MCF 10A (cell line): ENCODE measurements around the gene MSLN. TPM values are rescaled to one million over a fixed set of nuclear protein-coding genes. Genes with fewer than 3 reads are reported as not detected.

Source experiments
- BruUV-seq: library from RNA; stranded (reverse); fragments of 400-500 nt; replicated peaks from 2 replicates; lab custom pipeline; 2021; lab: Mats Ljungman, UMichigan
- CTCF ChIA-PET: fragments of 300-600 bp; sonication (Branson Sonifier 250); formaldehyde crosslinking; extraction: SDS; loops from one replicate; lab custom pipeline; 2021; ENCODE audit warnings: antibody characterized with exemption, inconsistent platforms; lab: Yijun Ruan, JAX
- POLR2A ChIA-PET: fragments of 300-600, 350-650 bp; sonication (Branson Sonifier 250); formaldehyde crosslinking; extraction: SDS; loops from one replicate; lab custom pipeline; 2020; ENCODE audit warnings: antibody characterized with exemption, inconsistent platforms; lab: Yijun Ruan, JAX
- DNase-seq: peaks from one replicate; pipeline ENCODE4 v3.0.0-alpha.2; 2018; ENCODE audit not compliant: unreplicated experiment
- H3K27ac Mint-ChIP-seq: one replicate; pipeline ENCODE4 v1.8.0; 2022; ENCODE audit warnings: mild to moderate bottlenecking, low read depth, mixed read lengths; ENCODE audit not compliant: unreplicated experiment
- H3K27me3 Mint-ChIP-seq: one replicate; pipeline ENCODE4 v1.8.0; 2022; ENCODE audit warnings: mixed read lengths; ENCODE audit not compliant: insufficient read depth, unreplicated experiment
- H3K36me3 Mint-ChIP-seq: one replicate; pipeline ENCODE4 v1.8.0; 2022; ENCODE audit warnings: mild to moderate bottlenecking, moderate library complexity, mixed read lengths; ENCODE audit not compliant: insufficient read depth, unreplicated experiment
- H3K4me1 Mint-ChIP-seq: one replicate; pipeline ENCODE4 v1.8.0; 2022; ENCODE audit warnings: mixed read lengths; ENCODE audit not compliant: insufficient read depth, unreplicated experiment
- H3K4me3 Mint-ChIP-seq: one replicate; pipeline ENCODE4 v1.8.0; 2022; ENCODE audit warnings: mild to moderate bottlenecking, moderate library complexity, mixed read lengths; ENCODE audit not compliant: unreplicated experiment
- H3K9me3 Mint-ChIP-seq: one replicate; pipeline ENCODE4 v1.8.0; 2022; ENCODE audit warnings: mixed read lengths; ENCODE audit not compliant: unreplicated experiment
- intact Hi-C: fragments of 100-400 bp; cut with micrococcal nuclease; formaldehyde crosslinking; loops from 2 replicates; pipeline ENCODE4 v1.14.1; 2022
- total RNA-seq: library from RNA; stranded (reverse); gene quantifications from 2 replicates; pipeline ENCODE4 v1.2.3, GENCODE V29; 2022
- TF ChIP-seq, protein P1 (sequence below): fragments of 200-600 bp; IDR thresholded peaks from one replicate; pipeline ENCODE4 v1.8.0; 2022; ENCODE audit warnings: antibody characterized with exemption, mild to moderate bottlenecking; ENCODE audit not compliant: unreplicated experiment

MSLN gene
- total RNA-seq, 1 experiment from 2014 or later, result 25.2 TPM

DNA sequence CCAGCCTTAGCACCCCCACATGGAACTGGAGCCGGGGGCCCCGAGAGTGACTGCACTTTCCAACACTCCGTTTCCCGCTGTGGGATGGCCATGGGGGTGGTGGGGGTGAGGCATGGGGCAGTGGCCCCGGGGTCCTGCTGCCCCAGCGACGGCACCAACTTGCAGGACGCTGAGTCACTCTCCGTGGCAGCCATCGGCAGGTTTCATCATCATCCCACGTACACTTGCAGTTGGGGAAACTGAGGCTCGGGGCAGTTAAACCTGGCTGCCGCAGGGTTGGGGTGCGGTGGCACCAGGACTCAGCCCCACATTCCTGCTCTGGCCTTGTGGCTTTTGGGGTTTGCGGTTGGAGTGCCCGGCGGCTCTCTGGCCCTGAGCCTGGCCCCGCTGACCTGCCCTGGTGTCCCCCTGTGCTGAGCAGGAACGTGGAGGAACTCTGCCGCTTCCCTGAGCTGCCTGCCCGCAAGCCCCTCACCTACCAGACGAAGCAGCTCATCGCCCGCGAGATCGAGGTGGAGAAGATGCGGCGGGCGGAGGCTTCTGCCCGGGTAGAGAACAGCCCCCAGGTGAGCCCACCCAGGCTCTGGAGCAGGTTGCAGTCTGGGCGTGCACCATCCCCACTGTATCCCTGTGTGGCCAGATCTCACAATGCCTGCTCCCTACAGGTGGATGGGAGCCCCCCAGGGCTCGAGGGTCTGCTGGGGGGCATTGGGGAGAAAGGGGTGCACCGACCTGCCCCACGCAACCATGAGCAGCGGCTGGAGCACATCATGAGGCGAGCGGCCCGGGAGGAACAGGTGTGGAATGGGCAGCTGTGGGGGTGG, 36.0 kb downstream of the MSLN start:
- BruUV-seq, result no TSS peak
- Mint-ChIP-seq H3K4me1 (peaks cover 5% of the 10 kb centered on the region), H3K4me3 (no peak overlapping the region), H3K27ac (no peak overlapping the region), H3K9me3 (no peaks in the 10 kb centered on the region), H3K27me3 (no peaks in the 10 kb centered on the region), H3K36me3 (peaks cover 1% of the 10 kb centered on the region)
- ChIA-PET CTCF (interaction anchor here (0.5 to 0.7 kb wide), 4 partner anchors 55 to 311 kb away, joined by 3 to 4 read pairs (median 3); partner anchors contain the start of gene CIAO3), POLR2A (interaction anchor here (0.7 to 1.4 kb wide), 2 partner anchors 12 to 55 kb away, joined by 3 to 4 read pairs; partner anchors contain the start of gene CIAO3)
- TF ChIP-seq, protein P1, sequence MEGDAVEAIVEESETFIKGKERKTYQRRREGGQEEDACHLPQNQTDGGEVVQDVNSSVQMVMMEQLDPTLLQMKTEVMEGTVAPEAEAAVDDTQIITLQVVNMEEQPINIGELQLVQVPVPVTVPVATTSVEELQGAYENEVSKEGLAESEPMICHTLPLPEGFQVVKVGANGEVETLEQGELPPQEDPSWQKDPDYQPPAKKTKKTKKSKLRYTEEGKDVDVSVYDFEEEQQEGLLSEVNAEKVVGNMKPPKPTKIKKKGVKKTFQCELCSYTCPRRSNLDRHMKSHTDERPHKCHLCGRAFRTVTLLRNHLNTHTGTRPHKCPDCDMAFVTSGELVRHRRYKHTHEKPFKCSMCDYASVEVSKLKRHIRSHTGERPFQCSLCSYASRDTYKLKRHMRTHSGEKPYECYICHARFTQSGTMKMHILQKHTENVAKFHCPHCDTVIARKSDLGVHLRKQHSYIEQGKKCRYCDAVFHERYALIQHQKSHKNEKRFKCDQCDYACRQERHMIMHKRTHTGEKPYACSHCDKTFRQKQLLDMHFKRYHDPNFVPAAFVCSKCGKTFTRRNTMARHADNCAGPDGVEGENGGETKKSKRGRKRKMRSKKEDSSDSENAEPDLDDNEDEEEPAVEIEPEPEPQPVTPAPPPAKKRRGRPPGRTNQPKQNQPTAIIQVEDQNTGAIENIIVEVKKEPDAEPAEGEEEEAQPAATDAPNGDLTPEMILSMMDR, result no peak
- intact Hi-C loops, result no loop called here
- no peak for DNase-seq

- ChIA-PET CTCF (interaction anchor here (0.7 kb wide), 2 partner anchors 56 to 304 kb away, joined by 3 to 4 read pairs; partner anchors contain the start of gene CIAO3), POLR2A (interaction anchor here (0.7 kb wide), 1 partner anchor 11 kb away, joined by 3 read pairs; no protein-coding TSS in a partner anchor)
- H3K4me3 Mint-ChIP-seq, result no peak overlapping the region
- DNase-seq, result no peak
- no TSS peak for BruUV-seq
- no peaks in the 10 kb centered on the region for H3K27me3 Mint-ChIP-seq
- H3K36me3 Mint-ChIP-seq, result no peaks in the 10 kb centered on the region
- no peaks in the 10 kb centered on the region for H3K9me3 Mint-ChIP-seq
- no peak overlapping the region for H3K27ac Mint-ChIP-seq
- TF ChIP-seq, protein P1, result no peak
- H3K4me1 Mint-ChIP-seq, result peaks cover 5% of the 10 kb centered on the region
- intact Hi-C loops, result no loop called here
Measured at GRCh38 chr16:797120-797420, 36.5 kb downstream of the MSLN start.

GRCh38 chr16:797686-798085, 37.2 kb downstream of the MSLN start:
- TF ChIP-seq, protein P1, result no peak
- ChIA-PET CTCF (no interaction called here), POLR2A (interaction anchor here (0.7 kb wide), 1 partner anchor 10 kb away, joined by 3 read pairs; no protein-coding TSS in a partner anchor)
- Mint-ChIP-seq H3K27ac (no peak overlapping the region), H3K4me1 (peaks cover 5% of the 10 kb centered on the region), H3K9me3 (no peaks in the 10 kb centered on the region), H3K27me3 (no peaks in the 10 kb centered on the region), H3K4me3 (no peak overlapping the region), H3K36me3 (no peaks in the 10 kb centered on the region)
- no TSS peak for BruUV-seq
- DNase-seq, result no peak
- intact Hi-C loops, result no loop called here

DNA sequence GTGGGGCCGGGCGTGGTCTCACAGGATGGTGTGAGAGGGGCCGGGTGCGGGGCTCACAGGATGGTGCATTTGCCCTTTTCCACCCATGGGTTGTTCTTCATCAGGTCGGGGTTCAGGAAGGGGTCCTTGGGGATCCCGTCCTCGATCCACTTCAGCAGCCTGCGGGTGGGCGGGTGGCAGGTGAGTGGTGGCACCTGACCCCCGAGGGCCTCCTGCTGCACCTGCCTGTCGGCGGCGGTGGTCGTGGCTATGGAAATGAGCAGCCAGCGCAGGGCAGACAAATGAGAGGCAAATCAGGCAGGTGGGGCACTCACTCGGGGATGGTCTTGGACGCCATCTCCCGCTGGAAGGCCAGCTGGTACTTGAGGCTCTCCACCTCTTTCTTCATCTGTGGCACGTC, 38.1 kb downstream of the MSLN start:
- Mint-ChIP-seq H3K4me1 (peaks cover 5% of the 10 kb centered on the region), H3K36me3 (no peaks in the 10 kb centered on the region), H3K27ac (no peak overlapping the region), H3K27me3 (no peaks in the 10 kb centered on the region), H3K9me3 (no peaks in the 10 kb centered on the region), H3K4me3 (no peak overlapping the region)
- TF ChIP-seq, protein P1, result no peak
- intact Hi-C loops, result no loop called here
- DNase-seq, result no peak
- CTCF ChIA-PET, result no interaction called here
- POLR2A ChIA-PET, result no interaction called here
- BruUV-seq, result no TSS peak
